ENCODE measurements around the gene RMDN3. TPM values are rescaled to one million over a fixed set of nuclear protein-coding genes. Genes with fewer than 3 reads are reported as not detected.

Gene RMDN3
- total and polyA plus RNA-seq, 9 of the 15 experiments (the other 6 are each of a cell fraction or from before 2014, with no cell fraction given), result 8.1 to 38.2 (median 25.9) TPM

DNA sequence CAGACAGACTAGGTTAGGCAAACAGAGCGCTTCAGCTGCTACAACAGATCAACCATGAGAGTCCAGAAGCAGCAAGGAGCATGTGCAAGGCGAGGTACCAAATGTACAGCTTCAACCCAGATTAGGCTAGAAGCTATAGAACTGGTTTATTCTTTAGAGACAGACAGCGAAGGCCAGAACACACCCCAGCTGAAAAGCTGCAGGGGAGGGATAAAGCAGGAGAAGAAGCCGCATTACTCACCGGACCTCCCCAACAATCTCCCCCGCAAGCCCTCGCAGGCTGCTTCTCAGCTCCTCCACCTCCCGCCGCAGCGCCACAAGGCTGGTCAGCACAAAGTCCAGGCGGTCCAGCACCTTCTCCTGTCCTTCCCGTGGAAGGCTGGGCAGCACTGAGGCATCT is 3.3 kb downstream of the RMDN3 start:
- Histone ChIP-seq H3K79me2 (ENCODE audit: control insufficient read depth, insufficient read depth, low read length) (peaks cover 65% of the 10 kb centered on the region), H4K20me1 (replicated peaks; ENCODE audit: control insufficient read depth, insufficient read depth, low read length) (0 out of 2 replicates have a peak, but pooled peaks cover 4% of the 10 kb centered on the region), H3K27me3 (ENCODE audit: control insufficient read depth in 2 of 2, insufficient read depth in 2 of 2, low read length in 2 of 2) (no peaks in the 10 kb centered on the region), H3K27ac (ENCODE audit: extremely low read depth, low read depth, low read length) (peak overlapping the region; percentile 64), H3K9me1 (ENCODE audit: control insufficient read depth, insufficient read depth, low read length) (no peaks in the 10 kb centered on the region), H3K9ac (ENCODE audit: insufficient read depth in 1 of 2, low read depth in 2 of 2, low read length in 2 of 2) (peak overlapping the region; percentile 54 to 86), H3K9me3 (replicated peaks; ENCODE audit: control insufficient read depth, insufficient read depth, low read depth, low read length) (no peaks in the 10 kb centered on the region), H3K4me2 (ENCODE audit: insufficient read depth, low read length) (peak overlapping the region; percentile 79), H3K4me1 (replicated peaks in 1 of 2; ENCODE audit: control insufficient read depth in 2 of 2, insufficient read depth in 2 of 2, low read length in 2 of 2) (peaks cover 43 to 52% of the 10 kb centered on the region in 2 experiments), H3K36me3 (ENCODE audit: control insufficient read depth, insufficient read depth, low read length) (peaks cover 64% of the 10 kb centered on the region), H3K4me3 (peak overlapping the region; percentile 26; the same call in 1 of the 2 replicates), H2AFZ (ENCODE audit: low read depth, low read length) (peak overlapping the region; percentile 28; the same call in 1 of the 2 replicates)
- ATAC-seq, result peak; percentile 44
- no TSS peak for BruUV-seq (replicated peaks)
- ChIA-PET CTCF (ENCODE audit: low intra/inter-chr PET ratio) (no interaction called here), POLR2A (interaction anchor here (0.7 to 3.1 kb wide), 8 partner anchors 9 to 301 kb away, joined by 3 to 18 read pairs (median 4); partner anchors contain the start of genes GCHFR and RAD51)
- 30% methylated on average over 8 of the region's 12 CpGs for WGBS (ENCODE audit: insufficient coverage, low coverage, missing lambda C conversion rate)
- peak in 2 of 4 experiments; percentile 67 to 82 for DNase-seq (ENCODE audit: extremely low read depth in 1 of 4, low spot score in 3 of 4)
- in situ Hi-C loops (cut with MboI), result no loop called here
- intact Hi-C loops (cut with micrococcal nuclease), result loop anchor here (10.0 kb wide), 1 partner anchor 187 kb away; the partner anchor contains the start of genes CCDC32 and RPUSD2
- FAIRE-seq, result peak; percentile 83
- TF ChIP-seq HDAC1 (IDR thresholded peaks at IDR 0.05), result peak in 1 of 2 experiments; percentile 48; a peak in 1 of 4 replicates
- peak; percentile 82 for TF ChIP-seq TCF3 (CRISPR knock-in tag; IDR thresholded peaks at IDR 0.05)
- TF ChIP-seq TEAD4 (IDR thresholded peaks at IDR 0.05; ENCODE audit: low read length), result peak; percentile 75
- no peak for TF ChIP-seq TEAD4 (CRISPR knock-in tag; IDR thresholded peaks at IDR 0.05; ENCODE audit: borderline replicate concordance)
- peak in 1 of 2 experiments; percentile 14; a peak in 1 of 3 replicates for TF ChIP-seq CBX3 (IDR thresholded peaks at IDR 0.05; ENCODE audit: borderline replicate concordance in 1 of 2, low read length in 2 of 2)
- TF ChIP-seq KLF16 (IDR thresholded peaks at IDR 0.05), result 0 out of 2 replicates have a peak, but pooled peaks have one; percentile 46
- peak; percentile 60 for TF ChIP-seq RBBP5 (IDR thresholded peaks at IDR 0.05; ENCODE audit: borderline replicate concordance, insufficient read depth, low read length, poor library complexity, severe bottlenecking)
- TF ChIP-seq L3MBTL2 (IDR thresholded peaks at IDR 0.05), result peak; percentile 32; the same call in 1 of the 2 replicates
- no peak for TF ChIP-seq JUN (IDR thresholded peaks at IDR 0.05; ENCODE audit: borderline replicate concordance, low read depth, low read length)
- TF ChIP-seq JUN (CRISPR knock-in tag; IDR thresholded peaks at IDR 0.05; ENCODE audit: borderline replicate concordance), result peak; percentile 51; the same call in 1 of the 2 replicates
- TF ChIP-seq RHOXF2B (CRISPR knock-in tag; conservative IDR thresholded peaks at IDR 0.05), result no peak
- peak; percentile 88 for TF ChIP-seq SMARCE1 (IDR thresholded peaks at IDR 0.05)
- no peak for TF ChIP-seq ZNF57 (CRISPR knock-in tag; IDR thresholded peaks at IDR 0.05)
- 0 out of 2 replicates have a peak, but pooled peaks have one; percentile 20 for TF ChIP-seq ETV5 (CRISPR knock-in tag; IDR thresholded peaks at IDR 0.05; ENCODE audit: low read depth)
- peak; percentile 41; the same call in 1 of the 2 replicates for TF ChIP-seq POLR2G (IDR thresholded peaks at IDR 0.05; ENCODE audit: low read depth, low read length)
- TF ChIP-seq MTA2 (IDR thresholded peaks at IDR 0.05; ENCODE audit: low read depth), result 0 out of 2 replicates have a peak, but pooled peaks have one; percentile 32
- TF ChIP-seq, protein P1, sequence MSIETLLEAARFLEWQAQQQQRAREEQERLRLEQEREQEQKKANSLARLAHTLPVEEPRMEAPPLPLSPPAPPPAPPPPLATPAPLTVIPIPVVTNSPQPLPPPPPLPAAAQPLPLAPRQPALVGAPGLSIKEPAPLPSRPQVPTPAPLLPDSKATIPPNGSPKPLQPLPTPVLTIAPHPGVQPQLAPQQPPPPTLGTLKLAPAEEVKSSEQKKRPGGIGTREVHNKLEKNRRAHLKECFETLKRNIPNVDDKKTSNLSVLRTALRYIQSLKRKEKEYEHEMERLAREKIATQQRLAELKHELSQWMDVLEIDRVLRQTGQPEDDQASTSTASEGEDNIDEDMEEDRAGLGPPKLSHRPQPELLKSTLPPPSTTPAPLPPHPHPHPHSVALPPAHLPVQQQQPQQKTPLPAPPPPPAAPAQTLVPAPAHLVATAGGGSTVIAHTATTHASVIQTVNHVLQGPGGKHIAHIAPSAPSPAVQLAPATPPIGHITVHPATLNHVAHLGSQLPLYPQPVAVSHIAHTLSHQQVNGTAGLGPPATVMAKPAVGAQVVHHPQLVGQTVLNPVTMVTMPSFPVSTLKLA (conservative IDR thresholded peaks at IDR 0.05), result 0 out of 4 replicates have a peak, but pooled peaks of 1 of the 2 experiments have one; percentile 32
- TF ChIP-seq JUND (IDR thresholded peaks at IDR 0.05; ENCODE audit: borderline replicate concordance, low read depth, low read length), result peak; percentile 72
- peak; percentile 48; the same call in 1 of the 3 replicates for TF ChIP-seq JUND (tag; IDR thresholded peaks at IDR 0.05; ENCODE audit: borderline replicate concordance, low read depth, low read length)
- TF ChIP-seq RBFOX2 (IDR thresholded peaks at IDR 0.05; ENCODE audit: low read depth, low read length), result peak; percentile 33; the same call in 1 of the 2 replicates
- no peak for TF ChIP-seq KLF1 (tag; IDR thresholded peaks at IDR 0.05)
- TF ChIP-seq NRF1 (conservative IDR thresholded peaks at IDR 0.05 in 1 of 2, IDR thresholded peaks at IDR 0.05 in 1 of 2), result peak; percentile 67 to 68
- TF ChIP-seq HNRNPK (IDR thresholded peaks at IDR 0.05; ENCODE audit: low read depth, low read length, poor library complexity, severe bottlenecking), result no peak

Data from K562 (cell line).